GM12872 (cell line): Measurements from ENCODE around the gene CYB5B.

Experiments
- TF ChIP-seq, protein P1 (sequence below): IDR thresholded peaks from 3 replicates; pipeline ENCODE4 v1.5.1; 2011; ENCODE audit warnings: low read depth, mild to moderate bottlenecking, low read length, moderate library complexity; ENCODE audit not compliant: insufficient read depth

The CYB5B gene

DNA sequence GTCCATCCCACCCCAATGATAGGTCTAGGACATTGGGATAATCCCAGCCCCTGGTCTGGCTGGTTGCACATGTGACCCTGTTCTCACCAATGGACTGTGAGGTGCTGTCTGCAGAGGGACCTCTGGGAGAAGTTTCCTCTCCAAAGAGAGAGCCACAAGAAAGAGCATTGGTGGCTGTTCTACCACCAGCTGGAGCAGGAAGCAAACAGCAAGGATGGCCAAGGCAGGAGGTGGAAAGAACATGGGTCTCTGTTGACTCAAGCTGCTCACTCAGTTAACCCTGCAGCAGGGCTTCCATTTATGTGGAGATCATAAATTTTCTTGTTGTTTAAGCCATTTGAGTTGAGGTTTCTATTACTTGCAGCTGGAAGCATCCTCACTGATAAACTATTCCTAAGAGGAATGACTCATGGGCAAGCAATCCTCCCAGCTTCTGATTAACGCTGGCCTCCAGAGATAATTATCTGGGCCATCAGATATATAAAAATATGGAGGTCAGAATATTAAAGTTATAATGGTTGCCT, 52.6 kb downstream of the CYB5B start:
- TF ChIP-seq, protein P1, sequence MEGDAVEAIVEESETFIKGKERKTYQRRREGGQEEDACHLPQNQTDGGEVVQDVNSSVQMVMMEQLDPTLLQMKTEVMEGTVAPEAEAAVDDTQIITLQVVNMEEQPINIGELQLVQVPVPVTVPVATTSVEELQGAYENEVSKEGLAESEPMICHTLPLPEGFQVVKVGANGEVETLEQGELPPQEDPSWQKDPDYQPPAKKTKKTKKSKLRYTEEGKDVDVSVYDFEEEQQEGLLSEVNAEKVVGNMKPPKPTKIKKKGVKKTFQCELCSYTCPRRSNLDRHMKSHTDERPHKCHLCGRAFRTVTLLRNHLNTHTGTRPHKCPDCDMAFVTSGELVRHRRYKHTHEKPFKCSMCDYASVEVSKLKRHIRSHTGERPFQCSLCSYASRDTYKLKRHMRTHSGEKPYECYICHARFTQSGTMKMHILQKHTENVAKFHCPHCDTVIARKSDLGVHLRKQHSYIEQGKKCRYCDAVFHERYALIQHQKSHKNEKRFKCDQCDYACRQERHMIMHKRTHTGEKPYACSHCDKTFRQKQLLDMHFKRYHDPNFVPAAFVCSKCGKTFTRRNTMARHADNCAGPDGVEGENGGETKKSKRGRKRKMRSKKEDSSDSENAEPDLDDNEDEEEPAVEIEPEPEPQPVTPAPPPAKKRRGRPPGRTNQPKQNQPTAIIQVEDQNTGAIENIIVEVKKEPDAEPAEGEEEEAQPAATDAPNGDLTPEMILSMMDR, result no peak

- TF ChIP-seq, protein P1, result no peak
These were observed 53.1 kb downstream of the CYB5B start for GRCh38 chr16:69477546-69477945.

DNA sequence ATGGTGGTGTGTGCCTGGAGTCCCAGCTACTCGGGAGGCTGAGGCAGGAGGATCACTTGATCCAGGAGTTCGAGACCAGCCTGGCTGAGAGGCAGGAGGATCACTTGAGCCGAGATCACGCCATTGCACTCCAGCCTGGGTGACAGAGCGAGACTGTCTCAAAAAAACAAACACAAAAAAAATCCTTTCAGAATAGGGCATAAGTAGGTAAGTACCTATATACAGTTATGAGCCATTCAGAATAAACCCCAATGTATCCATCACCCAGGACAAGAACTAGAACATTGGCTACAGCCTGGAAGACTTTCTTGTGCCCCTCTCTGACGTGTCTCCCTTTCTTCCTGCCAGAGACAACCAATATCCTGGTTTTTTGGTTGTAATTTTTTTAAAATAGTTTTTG, 54.3 kb downstream of the CYB5B start:
- TF ChIP-seq, protein P1, result no peak

DNA sequence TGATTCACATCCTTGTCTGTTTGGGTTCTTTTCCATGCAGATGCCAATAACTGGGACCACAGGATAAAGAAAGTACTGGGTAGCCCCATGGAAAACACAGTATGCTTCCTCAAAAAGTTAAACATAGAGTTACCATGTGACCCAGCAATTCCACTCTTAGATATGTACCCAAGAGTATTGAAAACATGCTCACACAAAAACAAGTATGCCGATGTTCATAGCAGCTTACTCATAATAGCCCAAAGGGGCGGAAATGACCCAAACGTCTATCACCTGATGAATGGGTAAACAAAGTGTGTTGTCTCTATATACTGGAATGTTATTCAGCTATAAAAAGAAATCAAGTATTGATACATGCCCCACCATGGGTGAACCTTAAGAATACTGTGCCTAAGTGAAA, 55.4 kb downstream of the CYB5B start:
- TF ChIP-seq, protein P1, result no peak

GRCh38 chr16:69481901-69482341, 57.5 kb downstream of the CYB5B start:
- TF ChIP-seq, protein P1, result no peak

- TF ChIP-seq, protein P1, result no peak
These were observed 58.1 kb downstream of the CYB5B start for GRCh38 chr16:69482410-69482991.

DNA sequence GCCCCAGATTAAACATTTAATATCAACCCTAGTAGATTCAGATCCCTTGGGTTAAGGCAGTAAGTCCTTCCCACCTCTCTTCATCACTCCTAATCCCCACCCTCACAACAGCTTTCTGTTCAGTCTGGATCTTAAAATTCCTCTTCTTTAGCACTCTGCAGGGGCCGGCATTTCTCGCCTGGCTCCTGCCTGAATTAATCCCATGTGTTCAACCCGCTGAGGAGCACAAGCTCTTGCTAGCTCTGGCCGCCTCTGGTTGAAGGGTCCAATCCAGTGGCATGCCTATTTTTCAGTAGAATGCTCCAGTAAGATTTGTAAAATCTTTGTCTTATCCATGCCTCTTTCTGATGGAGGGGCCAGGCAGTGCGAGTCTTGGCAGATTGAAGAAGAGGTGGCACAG, 59.2 kb downstream of the CYB5B start:
- TF ChIP-seq, protein P1, result no peak
